GM08714 (cell line): Measurements from ENCODE around the gene REL.
"Not testable (repeated sequence)": the region's sequence is repeated elsewhere in the genome, so short reads cannot be mapped to it uniquely, and the experiment has no call there.

ENCODE experiments used
- H3K4me3 ChIP-seq: fragments of 200-500 bp; sonication (Bioruptor generic); 2 replicates; pipeline ENCODE4 v1.5.1; 2014; ENCODE audit warnings: mild to moderate bottlenecking, low read length, inconsistent platforms
- ZNF274 ChIP-seq: IDR thresholded peaks from 2 replicates; pipeline ENCODE4 v1.6.1; 2012; ENCODE audit warnings: mild to moderate bottlenecking, low read depth, low read length

REL gene

GRCh38 chr2:60926741-60927552 lies 45.6 kb downstream of the REL start:
- no peak for TF ChIP-seq ZNF274
- H3K4me3 ChIP-seq = no peak overlapping the region

DNA sequence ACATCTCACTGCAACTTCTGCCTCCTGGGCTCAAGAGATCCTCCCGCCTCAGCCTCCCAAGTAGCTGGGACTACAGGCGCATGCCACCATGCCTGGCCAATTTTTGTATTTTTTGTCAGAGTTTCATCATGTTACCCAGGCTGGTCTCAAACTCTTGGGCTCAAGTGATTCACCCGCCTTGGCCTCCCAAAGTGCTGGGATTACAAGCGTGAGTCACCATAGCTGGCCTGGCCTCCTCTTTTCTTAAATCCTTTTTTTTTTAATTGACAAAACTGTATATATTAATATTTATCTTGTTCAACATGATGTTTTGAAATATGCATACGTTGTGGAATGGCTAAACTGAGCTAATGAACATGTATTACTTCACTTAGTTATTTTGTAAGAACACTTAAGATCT lies 50.7 kb downstream of the REL start:
- not testable (repeated sequence) for H3K4me3 ChIP-seq

DNA sequence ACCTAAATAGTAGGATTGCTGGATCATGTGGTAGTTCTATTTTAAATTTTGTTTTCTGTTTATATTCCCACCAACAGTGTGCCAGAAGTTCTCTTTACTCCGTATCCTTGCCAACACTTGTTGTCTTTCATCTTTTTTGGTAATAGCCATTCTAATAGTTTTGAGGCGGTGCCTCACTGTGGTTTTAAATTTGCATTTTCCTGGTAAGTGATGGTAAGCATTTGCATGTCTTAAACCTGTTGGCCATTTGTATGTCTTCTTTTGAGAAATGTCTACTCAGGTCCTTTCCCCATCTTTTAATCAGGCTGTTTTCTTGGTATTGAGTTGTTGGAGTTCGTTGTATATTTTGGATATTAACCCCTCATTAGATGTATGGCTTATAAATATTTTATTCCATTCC lies 51.6 kb downstream of the REL start:
- TF ChIP-seq ZNF274 = no peak

GRCh38 chr2:60934165-60934722 lies 52.9 kb downstream of the REL start:
- H3K4me3 ChIP-seq = no peak overlapping the region
- no peak for TF ChIP-seq ZNF274

More for the DNA sequence above, 51.6 kb downstream of the REL start:
- no peak overlapping the region for H3K4me3 ChIP-seq

DNA sequence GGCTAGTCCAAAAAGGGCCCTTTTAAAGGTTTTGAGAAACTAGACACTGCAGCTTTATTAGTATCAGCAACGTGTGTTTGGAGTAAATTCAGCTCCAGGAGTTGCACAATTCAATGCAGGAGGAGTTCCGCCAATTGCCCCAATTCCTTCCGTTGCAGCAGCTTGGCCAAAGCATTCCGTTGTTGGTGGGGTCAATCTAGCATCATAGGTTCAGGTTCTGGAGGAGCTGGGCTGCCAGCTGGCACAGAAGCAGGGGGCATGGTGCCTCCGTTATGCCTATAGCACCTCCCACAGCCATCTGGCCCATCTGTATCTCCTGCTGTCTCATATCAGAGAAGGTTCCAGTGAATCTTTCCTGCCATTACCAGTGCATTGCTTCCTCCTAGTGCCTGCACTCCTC lies 55.4 kb downstream of the REL start:
- no peak for TF ChIP-seq ZNF274
- H3K4me3 ChIP-seq = no peak overlapping the region

DNA sequence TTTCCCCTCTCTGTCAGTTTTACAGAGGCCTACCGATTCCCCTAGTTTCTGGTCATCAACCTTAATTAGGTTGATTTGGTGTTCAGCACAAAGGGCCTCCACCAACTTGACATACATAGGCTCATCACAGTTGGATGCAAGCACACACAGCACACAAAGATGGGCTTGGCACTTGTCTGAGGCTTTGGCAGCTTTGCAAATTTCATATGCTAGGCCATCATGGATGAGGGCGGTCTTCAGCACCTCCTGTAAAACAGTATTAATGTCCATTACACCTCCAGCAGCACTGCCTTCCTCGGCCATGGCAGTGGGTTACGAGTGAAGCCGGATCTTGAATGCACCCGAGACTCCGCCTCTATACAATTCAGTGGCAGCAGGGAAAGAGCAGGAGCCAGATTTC lies 56.9 kb downstream of the REL start:
- no peak for TF ChIP-seq ZNF274
- H3K4me3 ChIP-seq = no peak overlapping the region

- H3K4me3 ChIP-seq = no peak overlapping the region
- no peak for TF ChIP-seq ZNF274
Measured at GRCh38 chr2:60939622-60940021, 58.2 kb downstream of the REL start.

- TF ChIP-seq ZNF274 = no peak
- no peak overlapping the region for H3K4me3 ChIP-seq
Measured at GRCh38 chr2:60945341-60945740, 64.0 kb downstream of the REL start.

DNA sequence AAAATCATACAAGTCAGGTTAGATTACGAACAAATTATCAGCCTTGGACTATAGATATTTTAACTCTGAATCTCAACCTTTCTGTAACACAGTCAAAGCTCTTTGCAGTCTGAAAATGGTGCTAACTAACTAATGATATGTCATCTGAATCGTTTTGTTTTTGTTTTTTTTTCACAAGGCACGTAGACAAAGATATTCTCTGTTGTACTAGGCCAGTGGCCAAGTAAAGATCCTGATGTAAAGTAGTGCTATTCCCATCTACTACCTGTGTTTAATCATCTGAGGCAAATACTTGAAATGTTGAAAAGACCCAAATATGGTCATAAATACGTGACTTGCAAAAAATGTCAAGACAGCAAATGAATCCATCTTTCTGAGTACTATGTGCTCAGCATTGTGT lies 65.7 kb downstream of the REL start:
- H3K4me3 ChIP-seq = no peak overlapping the region
- no peak for TF ChIP-seq ZNF274

- no peak for TF ChIP-seq ZNF274
- H3K4me3 ChIP-seq = no peak overlapping the region
Measured at GRCh38 chr2:60948161-60948560, 66.8 kb downstream of the REL start.

GRCh38 chr2:60948926-60949579 lies 67.7 kb downstream of the REL start:
- no peak for TF ChIP-seq ZNF274
- H3K4me3 ChIP-seq = no peak overlapping the region

DNA sequence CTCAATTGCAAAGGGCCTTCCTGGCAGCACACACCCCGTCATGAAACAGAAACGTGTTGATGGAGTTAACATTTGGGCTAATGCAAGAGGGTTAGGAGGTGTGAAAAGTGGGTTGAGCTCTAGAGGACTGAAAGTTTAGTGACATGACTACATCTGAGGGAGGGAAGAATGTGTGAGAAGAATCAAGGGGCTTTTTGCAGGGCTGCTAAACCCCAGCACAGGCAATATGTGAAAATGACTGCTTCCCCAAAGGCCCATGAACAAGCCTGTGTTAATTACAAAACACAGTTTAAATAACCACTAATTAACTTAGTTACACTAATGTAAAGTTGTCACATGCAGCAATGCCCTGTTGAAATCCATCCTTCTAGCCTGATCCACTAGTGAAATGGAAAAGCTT lies 72.8 kb downstream of the REL start:
- no peak for TF ChIP-seq ZNF274
- no peak overlapping the region for H3K4me3 ChIP-seq

GRCh38 chr2:60957224-60957623 lies 75.8 kb downstream of the REL start:
- no peak for TF ChIP-seq ZNF274
- H3K4me3 ChIP-seq = no peak overlapping the region

- no peak overlapping the region for H3K4me3 ChIP-seq
- no peak for TF ChIP-seq ZNF274
Measured at GRCh38 chr2:60957643-60958042, 76.3 kb downstream of the REL start.

GRCh38 chr2:60958361-60958760 lies 77.0 kb downstream of the REL start:
- no peak overlapping the region for H3K4me3 ChIP-seq
- TF ChIP-seq ZNF274 = no peak
